HEK293T (cell line): ENCODE measurements around the gene SERPINB10.

ENCODE experiments used
- CTCF ChIA-PET: fragments of 350-600 bp; formaldehyde crosslinking; extraction: SDS; loops from one replicate; lab custom pipeline; 2021; ENCODE audit warnings: antibody characterized with exemption, inconsistent platforms; lab: Yijun Ruan, JAX
- POLR2A ChIA-PET: fragments of 350-600 bp; formaldehyde crosslinking; extraction: SDS; loops from one replicate; lab custom pipeline; 2020; ENCODE audit warnings: antibody characterized with exemption, inconsistent platforms; lab: Yijun Ruan, JAX
- DNase-seq: peaks from one replicate; pipeline ENCODE4 v3.0.0; 2012; ENCODE audit warnings: mixed read lengths; ENCODE audit errors: extremely low spot score
- ARNT ChIP-seq: fragments of 450-650 bp; IDR thresholded peaks from 2 replicates; pipeline ENCODE4 v1.6.1; 2017; ENCODE audit warnings: mild to moderate bottlenecking
- BHLHE40 ChIP-seq: fragments of 450-650 bp; IDR thresholded peaks from 2 replicates; pipeline ENCODE4 v1.6.1; 2016; ENCODE audit warnings: mild to moderate bottlenecking, moderate library complexity, borderline replicate concordance
- CTBP1 ChIP-seq: fragments of 450-650 bp; IDR thresholded peaks from 2 replicates; pipeline ENCODE4 v1.6.1; 2016; ENCODE audit warnings: borderline replicate concordance
- ELF4 ChIP-seq: fragments of 450-650 bp; IDR thresholded peaks from 2 replicates; pipeline ENCODE4 v1.6.1; 2017; ENCODE audit warnings: antibody characterized with exemption
- FOXA1 ChIP-seq: fragments of 450-650 bp; IDR thresholded peaks from 2 replicates; pipeline ENCODE4 v1.6.1; 2016; ENCODE audit warnings: mild to moderate bottlenecking
- FOXK2 ChIP-seq: fragments of 450-650 bp; IDR thresholded peaks from 2 replicates; pipeline ENCODE4 v1.6.1; 2016; ENCODE audit warnings: mild to moderate bottlenecking
- FOXM1 ChIP-seq: fragments of 450-650 bp; IDR thresholded peaks from 2 replicates; pipeline ENCODE4 v1.6.1; 2017; ENCODE audit warnings: mild to moderate bottlenecking, borderline replicate concordance
- HDGF ChIP-seq: fragments of 450-650 bp; IDR thresholded peaks from 2 replicates; pipeline ENCODE4 v1.6.1; 2017; ENCODE audit warnings: antibody characterized with exemption, borderline replicate concordance
- L3MBTL2 ChIP-seq: fragments of 450-650 bp; conservative IDR thresholded peaks from 2 replicates; pipeline ENCODE4 v1.6.1; 2016; ENCODE audit warnings: mild to moderate bottlenecking
- LEF1 ChIP-seq: fragments of 450-650 bp; IDR thresholded peaks from 2 replicates; pipeline ENCODE4 v1.6.1; 2017; ENCODE audit warnings: mild to moderate bottlenecking, borderline replicate concordance
- NFRKB ChIP-seq: fragments of 450-650 bp; IDR thresholded peaks from 2 replicates; pipeline ENCODE4 v1.6.1; 2016; ENCODE audit warnings: mild to moderate bottlenecking, moderate library complexity
- SP1 ChIP-seq: fragments of 450-650 bp; IDR thresholded peaks from 2 replicates; pipeline ENCODE4 v1.6.1; 2017
- SUZ12 ChIP-seq: fragments of 450-650 bp; IDR thresholded peaks from 2 replicates; pipeline ENCODE4 v1.6.1; 2016; ENCODE audit warnings: mild to moderate bottlenecking
- TARDBP ChIP-seq: fragments of 450-650 bp; IDR thresholded peaks from 2 replicates; pipeline ENCODE4 v1.6.1; 2016
- ZNF384 ChIP-seq: fragments of 450-650 bp; IDR thresholded peaks from 2 replicates; pipeline ENCODE4 v1.6.1; 2016
- TF ChIP-seq, protein P1 (sequence below): fragments of 450-650 bp; IDR thresholded peaks from 2 replicates; pipeline ENCODE4 v1.6.1; 2016

SERPINB10 gene

GRCh38 chr18:63888470-63889190 is 19.1 kb upstream of the SERPINB10 start:
- ChIA-PET CTCF (no interaction called here), POLR2A (no interaction called here)

GRCh38 chr18:63889626-63890025 is 18.1 kb upstream of the SERPINB10 start:
- TF ChIP-seq FOXK2: no peak
- no peak for TF ChIP-seq SP1
- TF ChIP-seq ELF4: no peak
- TF ChIP-seq FOXA1: no peak
- no peak for TF ChIP-seq LEF1
- TF ChIP-seq ZNF384: no peak
- TF ChIP-seq NFRKB: no peak
- TF ChIP-seq ARNT: no peak
- TF ChIP-seq TARDBP: no peak
- TF ChIP-seq, protein P1, sequence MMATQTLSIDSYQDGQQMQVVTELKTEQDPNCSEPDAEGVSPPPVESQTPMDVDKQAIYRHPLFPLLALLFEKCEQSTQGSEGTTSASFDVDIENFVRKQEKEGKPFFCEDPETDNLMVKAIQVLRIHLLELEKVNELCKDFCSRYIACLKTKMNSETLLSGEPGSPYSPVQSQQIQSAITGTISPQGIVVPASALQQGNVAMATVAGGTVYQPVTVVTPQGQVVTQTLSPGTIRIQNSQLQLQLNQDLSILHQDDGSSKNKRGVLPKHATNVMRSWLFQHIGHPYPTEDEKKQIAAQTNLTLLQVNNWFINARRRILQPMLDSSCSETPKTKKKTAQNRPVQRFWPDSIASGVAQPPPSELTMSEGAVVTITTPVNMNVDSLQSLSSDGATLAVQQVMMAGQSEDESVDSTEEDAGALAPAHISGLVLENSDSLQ: no peak
- TF ChIP-seq BHLHE40: no peak
- no peak for TF ChIP-seq L3MBTL2
- TF ChIP-seq FOXM1: no peak
- TF ChIP-seq SUZ12: no peak
- ChIA-PET CTCF (interaction anchor here (1.1 kb wide), 1 partner anchor 104 kb away, joined by 5 read pairs; no protein-coding TSS in a partner anchor), POLR2A (no interaction called here)
- DNase-seq: no peak

More at GRCh38 chr18:63888470-63889190, 19.1 kb upstream of the SERPINB10 start:
- TF ChIP-seq ELF4 (no peak), CTBP1 (no peak), ARNT (no peak), LEF1 (no peak), FOXK2 (no peak), NFRKB (no peak), BHLHE40 (no peak), L3MBTL2 (no peak), ZNF384 (no peak), HDGF (no peak), SP1 (no peak), FOXM1 (no peak)
- DNase-seq: no peak

DNA sequence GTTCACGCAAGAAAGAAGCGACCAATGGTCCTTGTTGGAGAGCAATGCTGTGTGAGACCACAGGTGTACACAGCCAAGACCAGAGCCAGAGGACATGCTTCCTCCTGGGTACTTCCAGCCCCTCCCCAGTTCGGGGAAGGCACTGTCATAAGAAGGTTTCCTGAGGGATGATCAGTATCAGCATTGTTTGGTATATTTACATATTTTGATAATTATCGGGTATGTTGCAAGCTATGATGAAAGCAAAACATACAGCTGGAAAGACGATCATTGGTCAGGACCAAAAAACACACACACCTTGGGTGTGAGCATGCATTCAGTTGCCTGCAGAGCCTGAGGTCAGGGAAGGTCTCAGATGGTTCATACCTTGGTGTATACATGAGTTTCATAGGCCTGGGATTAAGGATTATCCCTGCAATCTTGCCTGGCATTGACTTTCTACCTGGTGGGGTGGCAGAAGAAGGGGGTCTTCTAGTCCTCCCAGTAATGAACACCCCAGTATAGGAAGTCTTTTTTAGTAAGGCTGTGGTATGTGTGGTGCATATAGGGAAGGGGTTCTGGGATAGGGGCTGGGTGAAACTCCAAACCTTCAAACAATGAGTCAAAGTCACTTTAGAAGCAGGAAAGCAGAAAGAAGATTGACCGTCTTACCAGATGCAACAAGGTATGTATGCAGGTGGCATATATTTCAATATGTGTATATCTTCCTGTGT is 17.4 kb upstream of the SERPINB10 start:
- POLR2A ChIA-PET: no interaction called here
- CTCF ChIA-PET: interaction anchor here (1.1 kb wide), 1 partner anchor 104 kb away, joined by 5 read pairs; no protein-coding TSS in a partner anchor
- DNase-seq: no peak
- TF ChIP-seq HDGF (no peak), FOXM1 (no peak), FOXA1 (no peak), ELF4 (no peak), SUZ12 (no peak), TARDBP (no peak), NFRKB (no peak)
- TF ChIP-seq, protein P1: no peak

GRCh38 chr18:63890950-63891304 is 16.8 kb upstream of the SERPINB10 start:
- DNase-seq: peak; percentile 16
- CTCF ChIA-PET: no interaction called here
- POLR2A ChIA-PET: no interaction called here

DNA sequence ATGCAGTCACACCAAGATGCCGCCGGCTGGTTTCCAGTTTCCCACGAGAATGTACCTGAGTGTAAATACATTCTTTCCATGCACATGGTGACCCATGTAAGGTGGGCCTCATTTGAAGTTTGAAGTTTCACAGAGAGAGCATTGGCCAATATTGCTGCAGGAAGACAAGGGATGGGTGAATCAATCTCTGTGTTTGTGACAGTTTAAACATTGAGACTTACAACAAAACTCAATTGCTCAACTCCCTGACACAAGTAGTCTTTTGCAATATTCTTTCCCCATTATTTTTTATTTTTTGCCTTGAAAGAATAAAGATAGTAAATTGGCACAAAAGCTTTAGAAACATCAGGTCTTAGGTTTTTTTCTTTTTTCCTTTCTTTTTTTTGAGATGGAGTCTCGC is 15.2 kb upstream of the SERPINB10 start:
- TF ChIP-seq FOXA1: no peak
- TF ChIP-seq FOXK2: no peak
- no peak for TF ChIP-seq L3MBTL2
- TF ChIP-seq, protein P1: no peak
- TF ChIP-seq FOXM1: no peak
- DNase-seq: no peak
- ChIA-PET CTCF (no interaction called here), POLR2A (no interaction called here)

More at GRCh38 chr18:63890950-63891304, 16.8 kb upstream of the SERPINB10 start:
- TF ChIP-seq ARNT: no peak
- TF ChIP-seq HDGF: no peak
- no peak for TF ChIP-seq LEF1
- TF ChIP-seq, protein P1: no peak
- no peak for TF ChIP-seq ZNF384
- no peak for TF ChIP-seq FOXK2
